ENCODE results near the gene TOR1B. TPM values are rescaled to one million over a fixed set of nuclear protein-coding genes. Genes with fewer than 3 reads are reported as not detected.
"Not testable (repeated sequence)": the region's sequence is repeated elsewhere in the genome, so short reads cannot be mapped to it uniquely, and the experiment has no call there.

TOR1B gene, protein sequence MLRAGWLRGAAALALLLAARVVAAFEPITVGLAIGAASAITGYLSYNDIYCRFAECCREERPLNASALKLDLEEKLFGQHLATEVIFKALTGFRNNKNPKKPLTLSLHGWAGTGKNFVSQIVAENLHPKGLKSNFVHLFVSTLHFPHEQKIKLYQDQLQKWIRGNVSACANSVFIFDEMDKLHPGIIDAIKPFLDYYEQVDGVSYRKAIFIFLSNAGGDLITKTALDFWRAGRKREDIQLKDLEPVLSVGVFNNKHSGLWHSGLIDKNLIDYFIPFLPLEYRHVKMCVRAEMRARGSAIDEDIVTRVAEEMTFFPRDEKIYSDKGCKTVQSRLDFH
- total RNA-seq (2014; rRNA removed; shearing (Covaris generic)), result 36.0 and 37.8 TPM in 2 replicates
- polyA plus RNA-seq (2014; cell fraction: nucleus; rRNA removed), result 33.4 and 64.5 TPM in 2 replicates

GRCh38 chr9:129802833-129803675 is at the start of gene TOR1B:
Gene TOR1B, plus strand, starts transcription at chr9:129803184. Its CDS starts 29 bp downstream, at chr9:129803213.
- DNase-seq (ENCODE audit: extremely low read depth, low read depth), result peak; percentile 88

GRCh38 chr9:129755151-129755550 is 47.8 kb upstream of the TOR1B start:
- DNase-seq (ENCODE audit: extremely low read depth, low read depth), result no peak

DNA sequence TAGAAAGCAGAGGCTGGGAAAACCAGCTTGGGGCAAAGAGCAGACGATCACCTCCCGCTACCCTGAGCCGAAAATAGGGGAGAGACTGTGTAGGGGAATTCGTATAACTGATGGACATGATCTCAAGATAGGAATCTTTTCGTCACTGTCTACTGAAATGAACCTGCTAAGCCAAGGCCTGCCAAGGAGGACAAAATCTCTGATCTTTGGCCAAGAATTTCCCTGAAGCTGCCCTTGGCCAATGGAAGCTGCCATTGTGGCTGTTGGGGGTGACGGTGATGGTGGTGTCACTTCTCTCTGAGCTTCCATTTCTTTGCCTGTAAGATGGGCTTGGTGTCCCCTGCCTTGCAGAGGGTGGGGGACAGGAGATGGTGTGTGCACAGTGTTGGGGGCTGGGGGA is 46.8 kb upstream of the TOR1B start:
- no peak for DNase-seq (ENCODE audit: extremely low read depth, low read depth)

- DNase-seq (ENCODE audit: extremely low read depth, low read depth), result no peak
These were observed 45.9 kb upstream of the TOR1B start for GRCh38 chr9:129757045-129757444.

- DNase-seq (ENCODE audit: extremely low read depth, low read depth), result no peak
These were observed 43.7 kb upstream of the TOR1B start for GRCh38 chr9:129759319-129759718.

GRCh38 chr9:129759804-129760502 is 43.0 kb upstream of the TOR1B start:
- no peak for DNase-seq (ENCODE audit: extremely low read depth, low read depth)

GRCh38 chr9:129760784-129761183 is 42.2 kb upstream of the TOR1B start:
- DNase-seq (ENCODE audit: extremely low read depth, low read depth), result not testable (repeated sequence)

DNA sequence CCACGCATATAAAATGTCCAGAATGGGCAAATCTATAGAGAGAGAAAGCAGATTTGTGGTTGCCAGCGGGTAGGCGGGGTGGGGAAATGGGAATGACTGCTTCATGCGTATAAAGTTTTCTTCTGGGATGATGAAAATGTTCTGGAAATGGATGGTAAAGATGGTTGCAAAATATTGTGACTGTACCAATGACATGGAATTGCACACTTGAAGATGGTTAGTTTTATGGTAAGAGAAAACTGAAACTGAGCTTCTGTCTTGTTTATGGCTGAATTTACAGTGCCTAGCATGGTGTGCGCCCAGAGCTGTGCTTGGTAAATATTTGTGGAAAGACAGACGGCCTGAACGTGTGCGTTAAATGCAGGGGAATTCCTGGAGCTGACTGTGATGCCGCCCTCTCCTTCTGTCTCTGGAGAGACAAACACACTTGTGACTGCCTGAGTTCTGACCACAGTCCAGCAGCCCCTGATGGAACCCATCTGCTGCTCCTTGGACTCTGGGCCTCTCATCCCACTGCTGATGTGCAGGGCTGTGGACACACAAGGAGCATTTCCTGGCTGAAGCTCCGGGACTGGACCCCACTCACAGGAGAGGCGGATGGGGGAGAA is 41.6 kb upstream of the TOR1B start:
- DNase-seq (ENCODE audit: extremely low read depth, low read depth), result no peak

DNA sequence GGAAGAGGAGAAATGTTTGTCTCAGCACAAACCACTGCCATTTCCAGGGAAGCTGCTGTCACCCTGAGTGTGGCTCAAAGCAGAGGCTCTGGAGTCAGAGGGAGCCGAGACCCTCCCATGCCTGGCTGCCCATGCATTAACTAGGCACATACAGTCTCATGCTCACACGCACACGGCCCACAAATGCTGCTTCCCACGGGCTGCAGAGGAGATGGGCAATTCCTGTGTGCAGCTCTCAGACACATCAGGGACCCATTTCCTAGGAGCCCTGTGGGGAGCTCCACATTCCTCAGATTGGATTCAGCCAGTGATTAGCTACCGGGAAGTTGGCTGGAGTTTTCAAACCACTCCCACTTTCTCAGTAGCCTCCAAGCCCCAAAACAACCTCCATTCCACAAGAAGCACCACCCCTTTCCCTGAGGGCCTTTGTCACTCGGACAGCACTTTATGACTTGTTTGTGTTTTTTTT is 41.0 kb upstream of the TOR1B start:
- no peak for DNase-seq (ENCODE audit: extremely low read depth, low read depth)

DNA sequence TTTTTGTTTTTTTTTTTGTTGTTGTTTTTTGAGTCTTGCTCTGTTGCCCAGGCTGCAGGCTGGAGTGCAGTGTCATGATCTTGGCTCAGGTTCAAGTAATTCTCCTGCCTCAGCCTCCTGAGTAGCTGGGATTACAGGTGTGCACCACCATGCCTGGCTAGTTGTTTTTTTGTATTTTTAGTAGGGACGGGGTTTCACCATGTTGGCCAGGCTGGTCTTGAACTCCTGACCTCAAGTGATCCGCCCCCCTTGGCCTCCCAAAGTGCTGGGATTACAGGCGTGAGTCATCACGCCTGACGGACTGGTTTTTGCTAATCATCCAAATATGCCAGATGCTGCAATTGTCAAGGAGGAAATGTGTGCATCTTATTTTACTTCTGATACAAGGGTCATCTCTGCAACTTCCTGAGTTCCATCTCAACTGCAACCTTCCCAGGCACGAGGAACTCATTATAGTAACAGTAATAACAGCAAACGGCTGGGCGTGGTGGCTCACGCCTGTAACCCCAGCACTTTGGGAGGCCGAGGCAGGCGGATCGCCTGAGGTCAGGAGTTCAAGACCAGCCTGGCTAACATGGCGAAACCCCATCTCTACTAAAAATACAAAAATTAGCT is 40.5 kb upstream of the TOR1B start:
- DNase-seq (ENCODE audit: extremely low read depth, low read depth), result not testable (repeated sequence)

- DNase-seq (ENCODE audit: extremely low read depth, low read depth), result no peak
These were observed 39.7 kb upstream of the TOR1B start for GRCh38 chr9:129762985-129763926.

DNA sequence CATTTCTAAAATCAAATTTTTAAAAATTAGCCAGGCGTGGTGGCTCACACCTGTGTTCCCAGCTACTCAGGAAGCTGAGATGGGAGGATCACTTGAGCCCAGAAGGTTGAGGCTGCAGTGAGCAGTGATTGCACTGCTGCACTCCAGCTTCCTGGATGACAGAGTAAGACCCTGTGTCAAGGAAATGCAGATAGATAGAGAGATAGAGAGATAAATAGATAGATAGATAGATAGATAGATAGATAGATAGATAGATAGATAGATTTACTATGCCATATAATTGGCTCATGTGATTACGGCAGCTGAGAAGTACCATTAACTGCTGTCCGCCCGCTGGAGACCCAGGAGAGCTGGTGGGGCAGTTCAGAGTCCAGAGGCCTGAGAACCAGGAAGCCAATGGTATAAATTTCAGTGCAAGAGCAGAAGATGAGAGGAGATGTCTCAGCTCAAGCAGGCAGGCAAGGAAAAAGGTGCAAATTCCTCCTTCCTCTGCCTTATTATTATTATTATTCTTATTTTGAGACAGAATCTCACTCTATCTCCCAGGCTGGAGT is 37.1 kb upstream of the TOR1B start:
- no peak for DNase-seq (ENCODE audit: extremely low read depth, low read depth)

DNA sequence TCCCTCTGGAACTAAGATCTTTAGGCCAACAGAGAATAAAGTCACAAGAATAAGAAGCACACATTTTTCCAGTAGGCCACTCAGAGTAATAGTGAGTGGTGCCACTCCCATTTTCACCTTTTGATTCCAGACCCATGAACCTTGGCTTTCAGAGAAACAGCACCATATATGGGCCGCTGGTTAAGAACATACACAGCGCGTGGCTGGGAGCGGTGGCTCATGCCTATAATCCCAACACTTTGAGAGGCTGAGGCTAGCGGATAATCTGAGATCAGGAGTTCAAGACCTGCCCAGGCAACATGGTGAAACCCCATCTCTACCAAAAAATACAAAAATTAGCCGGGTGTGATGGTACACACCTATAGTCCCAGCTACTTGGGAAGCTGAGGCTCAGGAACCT is 34.5 kb upstream of the TOR1B start:
- DNase-seq (ENCODE audit: extremely low read depth, low read depth), result no peak

GRCh38 chr9:129769669-129770068 is 33.3 kb upstream of the TOR1B start:
- no peak for DNase-seq (ENCODE audit: extremely low read depth, low read depth)

- no peak for DNase-seq (ENCODE audit: extremely low read depth, low read depth)
These were observed 32.2 kb upstream of the TOR1B start for GRCh38 chr9:129770741-129771140.

GRCh38 chr9:129773262-129774048 is 29.5 kb upstream of the TOR1B start:
- DNase-seq (ENCODE audit: extremely low read depth, low read depth), result peak; percentile 56

- DNase-seq (ENCODE audit: extremely low read depth, low read depth), result no peak
These were observed 28.1 kb upstream of the TOR1B start for GRCh38 chr9:129774791-129775447.
